ENCODE measurements around the gene EFCAB5. TPM values are rescaled to one million over a fixed set of nuclear protein-coding genes. Genes with fewer than 3 reads are reported as not detected.

Gene EFCAB5
- total and polyA plus RNA-seq, 2 of the 8 experiments (the other 6 are each of a cell fraction or from before 2014, with no cell fraction given) = 0.05 to 0.34 TPM

DNA sequence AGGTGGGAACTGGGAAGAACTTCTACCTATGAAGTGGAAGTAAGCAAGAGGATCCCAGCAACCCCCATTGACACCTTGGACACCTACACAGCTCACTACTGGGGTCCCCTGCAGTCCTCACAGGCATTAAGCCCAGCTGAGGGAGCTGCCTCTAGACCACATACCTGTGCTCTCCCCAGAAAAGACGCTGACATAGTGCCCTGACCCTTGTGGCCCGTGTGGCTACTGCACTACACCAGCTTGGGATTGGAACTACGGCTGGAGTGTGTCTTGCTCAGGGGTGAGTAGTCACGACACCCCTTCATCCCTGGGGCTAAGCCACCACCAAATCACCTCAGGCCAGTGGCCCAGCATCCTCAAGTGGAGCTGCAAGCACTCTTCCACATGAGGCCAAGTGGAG lies 120.9 kb downstream of the EFCAB5 start:
- TF ChIP-seq, protein P1, sequence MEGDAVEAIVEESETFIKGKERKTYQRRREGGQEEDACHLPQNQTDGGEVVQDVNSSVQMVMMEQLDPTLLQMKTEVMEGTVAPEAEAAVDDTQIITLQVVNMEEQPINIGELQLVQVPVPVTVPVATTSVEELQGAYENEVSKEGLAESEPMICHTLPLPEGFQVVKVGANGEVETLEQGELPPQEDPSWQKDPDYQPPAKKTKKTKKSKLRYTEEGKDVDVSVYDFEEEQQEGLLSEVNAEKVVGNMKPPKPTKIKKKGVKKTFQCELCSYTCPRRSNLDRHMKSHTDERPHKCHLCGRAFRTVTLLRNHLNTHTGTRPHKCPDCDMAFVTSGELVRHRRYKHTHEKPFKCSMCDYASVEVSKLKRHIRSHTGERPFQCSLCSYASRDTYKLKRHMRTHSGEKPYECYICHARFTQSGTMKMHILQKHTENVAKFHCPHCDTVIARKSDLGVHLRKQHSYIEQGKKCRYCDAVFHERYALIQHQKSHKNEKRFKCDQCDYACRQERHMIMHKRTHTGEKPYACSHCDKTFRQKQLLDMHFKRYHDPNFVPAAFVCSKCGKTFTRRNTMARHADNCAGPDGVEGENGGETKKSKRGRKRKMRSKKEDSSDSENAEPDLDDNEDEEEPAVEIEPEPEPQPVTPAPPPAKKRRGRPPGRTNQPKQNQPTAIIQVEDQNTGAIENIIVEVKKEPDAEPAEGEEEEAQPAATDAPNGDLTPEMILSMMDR (IDR thresholded peaks at IDR 0.05; ENCODE audit: control extremely low read depth in 1 of 3, insufficient read depth in 1 of 3, low read depth in 1 of 3, low read length in 3 of 3) = peak in 2 of 3 experiments; percentile 16 to 28; a peak in 2 of 4 replicates
- no peak for TF ChIP-seq SIX5 (IDR thresholded peaks at IDR 0.05; ENCODE audit: low read depth, low read length)
- no peak for TF ChIP-seq ZNF274 (IDR thresholded peaks at IDR 0.05; ENCODE audit: borderline replicate concordance, extremely low read depth, low read length)
- no peaks in the 10 kb centered on the region for H3K4me1 ChIP-seq (replicated peaks in 1 of 4; ENCODE audit: control insufficient read depth in 3 of 4, insufficient read depth in 4 of 4, low read length in 3 of 4)
- H2BK15ac ChIP-seq (ENCODE audit: low read length) = no peak overlapping the region; the same call in 1 of the 2 replicates
- no peak overlapping the region for H3K4ac ChIP-seq (replicated peaks; ENCODE audit: insufficient read length, low read depth, low read length)
- no peak overlapping the region for H2BK5ac ChIP-seq (ENCODE audit: low read depth, low read length)
- H3K4me3 ChIP-seq (ENCODE audit: extremely low read depth in 1 of 4, insufficient read depth in 2 of 4, low read depth in 3 of 4, low read length in 4 of 4) = no peak overlapping the region
- H2AK5ac ChIP-seq (ENCODE audit: low read depth, low read length) = no peak overlapping the region
- H3K23me2 ChIP-seq (ENCODE audit: low read depth, low read length) = no peaks in the 10 kb centered on the region; the same call in 1 of the 2 replicates
- DNase-seq (ENCODE audit: low read depth in 1 of 2, low spot score in 2 of 2) = no peak
- H3K23ac ChIP-seq (ENCODE audit: insufficient read length) = no peak overlapping the region
- no peaks in the 10 kb centered on the region for H3K36me3 ChIP-seq (ENCODE audit: control insufficient read depth in 2 of 4, insufficient read depth in 4 of 4, low read length in 3 of 4)
- H4K20me1 ChIP-seq (replicated peaks in 1 of 2; ENCODE audit: control insufficient read depth in 1 of 2, insufficient read depth in 2 of 2, low read length in 2 of 2) = no peaks in the 10 kb centered on the region
- whole genome bisulfite sequencing, 2 experiments (ENCODE audit: extremely low coverage in 1 of 2, insufficient coverage in 1 of 2, insufficient read length in 1 of 2, insufficient replicate concordance in 2 of 2, low coverage in 1 of 2, low lambda C conversion rate in 2 of 2, missing lambda C conversion rate in 1 of 2) = 83% methylated on average over 4 of the region's 4 CpGs; no CpG with 5 or more reads in 1 of the 2 experiments
- H3K4me2 ChIP-seq (ENCODE audit: insufficient read depth in 1 of 2, low read depth in 2 of 2, low read length in 2 of 2) = no peak overlapping the region
- ChIA-PET POLR2A (ENCODE audit: partially characterized antibody) (no interaction called here), CTCF (ENCODE audit: partially characterized antibody) (interaction anchor here (0.6 to 2.8 kb wide), 5 partner anchors 30 to 405 kb away, joined by 3 to 23 read pairs (median 3); no protein-coding TSS in a partner anchor)
- H3K27me3 ChIP-seq (replicated peaks in 1 of 4; ENCODE audit: control insufficient read depth in 3 of 4, extremely low read depth in 1 of 4, insufficient read depth in 3 of 4, low read length in 3 of 4) = no peaks in the 10 kb centered on the region
- H3K27ac ChIP-seq (ENCODE audit: low read depth, low read length) = no peak overlapping the region
- FAIRE-seq = no peak
- H3K14ac ChIP-seq (ENCODE audit: insufficient read length) = no peak overlapping the region
- no peak overlapping the region for H2BK12ac ChIP-seq (ENCODE audit: low read depth, low read length)
- H3K79me2 ChIP-seq (ENCODE audit: control insufficient read depth in 1 of 2, insufficient read depth in 2 of 2, low read length in 2 of 2) = no peaks in the 10 kb centered on the region
- H2BK20ac ChIP-seq (ENCODE audit: low read length) = no peak overlapping the region
- H3K56ac ChIP-seq (replicated peaks; ENCODE audit: insufficient read length, low read depth, low read length) = no peak overlapping the region
- no peaks in the 10 kb centered on the region; a peak in 1 of 4 replicates for H3K9me3 ChIP-seq (ENCODE audit: insufficient read depth in 2 of 2, low read depth in 1 of 2, low read length in 1 of 2)
- H3K9ac ChIP-seq (replicated peaks in 1 of 4; ENCODE audit: extremely low read depth in 1 of 4, low read depth in 3 of 4, low read length in 3 of 4) = no peak overlapping the region
- no peak overlapping the region for H4K5ac ChIP-seq (ENCODE audit: insufficient read length, low read depth, low read length)
- no peak overlapping the region for H2BK120ac ChIP-seq (replicated peaks; ENCODE audit: low read depth, low read length)
- no peak overlapping the region for H4K91ac ChIP-seq (replicated peaks; ENCODE audit: insufficient read length, low read length)
- no peak overlapping the region for H2AFZ ChIP-seq (ENCODE audit: low read length)
- H4K8ac ChIP-seq (ENCODE audit: extremely low read depth, insufficient read depth, low read length) = no peak overlapping the region
- H3K18ac ChIP-seq (ENCODE audit: extremely low read depth, low read length) = no peak overlapping the region
- no peaks in the 10 kb centered on the region for H3K79me1 ChIP-seq (ENCODE audit: low read depth, low read length)
